D721Med (cell line): ENCODE measurements around the gene MFN1.

Experiments used
- DNase-seq: peaks from one replicate; pipeline ENCODE4 v3.0.0; 2011; ENCODE audit warnings: low spot score; ENCODE audit not compliant: insufficient read length
- FAIRE-seq: peaks from 2 replicates; lab custom pipeline; 2011; peaks lifted over from hg19 to GRCh38; lab: Jason Lieb, UNC
- CTCF ChIP-seq: IDR thresholded peaks from 2 replicates; pipeline ENCODE4 v1.5.1; 2012; ENCODE audit warnings: mild to moderate bottlenecking, control low read depth; ENCODE audit not compliant: insufficient read depth; ENCODE audit errors: missing control alignments

MFN1 gene

GRCh38 chr3:179308001-179308400, 39.5 kb upstream of the MFN1 start:
- FAIRE-seq: no peak
- DNase-seq: no peak
- TF ChIP-seq CTCF: no peak

- DNase-seq (no peak), FAIRE-seq (no peak)
- TF ChIP-seq CTCF: no peak
Observed at GRCh38 chr3:179309225-179310078, 38.1 kb upstream of the MFN1 start.

DNA sequence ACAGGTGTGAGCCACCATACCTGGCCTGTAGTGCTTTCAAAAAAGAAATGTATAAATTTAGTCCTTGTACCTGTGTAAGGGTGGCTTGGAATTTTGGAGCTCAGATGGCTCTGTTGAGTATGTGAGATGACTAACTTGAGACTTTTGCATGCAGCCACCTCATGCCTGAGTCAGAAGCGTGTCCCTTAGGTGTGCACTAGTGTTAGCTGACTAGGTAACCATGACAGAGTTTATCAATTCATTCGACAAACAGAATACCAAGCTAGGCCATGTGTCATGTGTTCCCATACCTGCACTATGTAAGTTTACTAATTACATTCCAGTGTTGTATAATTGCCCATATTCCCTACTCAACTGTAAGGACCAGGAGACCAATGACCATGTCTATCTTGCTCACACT, 28.6 kb upstream of the MFN1 start:
- DNase-seq: no peak
- FAIRE-seq: no peak
- TF ChIP-seq CTCF: no peak

GRCh38 chr3:179321668-179322285, 25.7 kb upstream of the MFN1 start:
- TF ChIP-seq CTCF: peak; percentile 28
- FAIRE-seq (no peak), DNase-seq (no peak)

GRCh38 chr3:179322286-179323196, 25.0 kb upstream of the MFN1 start, which contains the start of gene ZNF639:
TSS of gene ZNF639 (plus strand) at chr3:179323031. CDS start at chr3:179328294, 5,263 bp downstream.
- peak; percentile 58 for DNase-seq
- TF ChIP-seq CTCF: peak; percentile 60
- FAIRE-seq: no peak

DNA sequence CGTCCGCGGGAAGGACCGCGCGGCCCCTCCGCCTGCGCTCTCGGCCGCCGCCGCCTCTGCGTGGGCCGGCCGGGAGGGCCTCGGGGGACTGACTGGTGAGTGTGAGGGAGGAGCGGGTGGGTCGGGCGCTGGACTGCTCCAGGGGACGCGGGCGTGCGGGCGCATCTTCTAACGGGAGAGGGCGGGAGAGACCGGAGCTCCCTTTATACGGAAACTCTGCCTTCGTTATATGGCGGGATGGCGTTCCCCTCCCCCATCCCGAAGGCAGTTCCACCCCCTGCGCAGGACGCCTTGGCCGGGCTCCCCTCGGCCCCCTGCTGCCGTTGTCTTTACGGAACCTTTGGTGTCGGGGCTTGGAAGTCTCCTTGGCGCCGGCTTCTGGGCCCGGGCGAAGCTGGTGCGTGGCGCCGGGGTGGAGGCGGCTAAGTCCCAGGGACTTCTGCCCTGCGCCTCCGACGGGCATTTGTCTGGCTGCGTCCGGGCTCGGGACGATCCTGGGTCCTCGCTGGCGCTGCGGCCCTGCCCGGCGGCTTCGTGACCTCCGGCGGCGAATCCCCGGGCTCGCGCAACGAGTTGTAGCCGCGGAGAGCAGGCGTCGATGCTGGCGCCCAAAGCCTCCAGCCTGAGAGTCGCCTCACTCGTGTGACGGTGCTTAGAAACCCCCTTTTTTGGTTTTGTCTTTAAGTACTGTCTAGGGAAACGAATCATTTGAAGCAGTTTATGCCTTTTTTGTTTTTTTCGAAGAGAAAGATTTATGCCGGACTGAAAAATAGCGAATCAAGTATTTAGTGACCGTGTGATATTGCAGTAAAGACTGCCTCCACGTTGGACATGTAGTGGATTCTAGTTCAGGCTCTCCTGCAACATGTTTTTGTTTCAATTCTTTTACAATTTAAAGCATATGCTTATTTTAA, 24.1 kb upstream of the MFN1 start:
- no peak for TF ChIP-seq CTCF
- no peak for DNase-seq
- no peak for FAIRE-seq
